Epithelial cell of esophagus (primary cell): ENCODE data around the gene UFD1.
"Not testable (repeated sequence)": the region's sequence is repeated elsewhere in the genome, so short reads cannot be mapped to it uniquely, and the experiment has no call there.

ENCODE experiments used
- DNase-seq: peaks from one replicate; pipeline ENCODE4 v3.0.0; 2010; ENCODE audit warnings: low read depth
- H3K4me3 ChIP-seq: 2 replicates; pipeline ENCODE4 v1.5.1; 2011; ENCODE audit warnings: mild to moderate bottlenecking, low read length, control low read depth
- TF ChIP-seq, protein P1 (sequence below): IDR thresholded peaks from 2 replicates; pipeline ENCODE4 v1.5.1; 2011; ENCODE audit warnings: low read depth, mild to moderate bottlenecking, low read length, control low read depth, inconsistent platforms; ENCODE audit not compliant: insufficient read depth; ENCODE audit errors: missing control alignments

UFD1 gene

DNA sequence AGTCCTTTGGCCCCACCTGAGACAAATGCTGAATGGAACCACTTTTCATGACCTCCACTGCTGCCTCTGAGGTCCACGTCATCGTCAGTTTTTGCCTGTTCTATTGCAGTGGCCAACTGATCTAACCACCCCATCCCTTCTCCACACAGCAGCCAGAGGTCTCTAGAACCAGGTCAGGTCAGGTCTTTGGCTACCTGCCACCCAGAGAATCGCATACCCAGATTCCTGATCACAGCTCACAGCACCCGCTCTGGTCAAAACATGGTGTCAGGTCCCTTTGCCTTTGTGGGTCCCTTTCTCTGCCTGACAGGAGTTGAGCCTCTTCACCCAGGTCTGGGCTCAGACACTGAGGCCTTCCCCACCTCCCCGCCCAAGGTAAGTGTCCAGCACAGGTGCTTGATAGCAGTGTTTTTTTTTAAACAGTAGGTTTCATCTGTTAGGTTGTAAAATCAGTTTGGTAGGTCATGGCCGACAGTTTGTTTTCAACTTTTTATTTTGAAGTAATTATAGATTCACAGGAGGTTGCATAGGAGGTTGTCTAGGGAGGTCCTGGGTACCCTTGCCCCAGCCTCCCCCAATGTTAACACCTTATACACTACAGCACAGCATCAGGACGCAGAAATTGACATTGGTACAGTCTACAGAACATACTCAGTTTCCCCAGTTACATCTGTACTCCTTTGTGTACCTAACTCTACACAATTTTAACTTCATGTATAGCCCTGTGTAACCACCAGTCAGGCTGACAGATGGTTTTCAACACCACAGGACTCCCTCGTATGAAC, 38.4 kb downstream of the UFD1 start:
- TF ChIP-seq, protein P1, sequence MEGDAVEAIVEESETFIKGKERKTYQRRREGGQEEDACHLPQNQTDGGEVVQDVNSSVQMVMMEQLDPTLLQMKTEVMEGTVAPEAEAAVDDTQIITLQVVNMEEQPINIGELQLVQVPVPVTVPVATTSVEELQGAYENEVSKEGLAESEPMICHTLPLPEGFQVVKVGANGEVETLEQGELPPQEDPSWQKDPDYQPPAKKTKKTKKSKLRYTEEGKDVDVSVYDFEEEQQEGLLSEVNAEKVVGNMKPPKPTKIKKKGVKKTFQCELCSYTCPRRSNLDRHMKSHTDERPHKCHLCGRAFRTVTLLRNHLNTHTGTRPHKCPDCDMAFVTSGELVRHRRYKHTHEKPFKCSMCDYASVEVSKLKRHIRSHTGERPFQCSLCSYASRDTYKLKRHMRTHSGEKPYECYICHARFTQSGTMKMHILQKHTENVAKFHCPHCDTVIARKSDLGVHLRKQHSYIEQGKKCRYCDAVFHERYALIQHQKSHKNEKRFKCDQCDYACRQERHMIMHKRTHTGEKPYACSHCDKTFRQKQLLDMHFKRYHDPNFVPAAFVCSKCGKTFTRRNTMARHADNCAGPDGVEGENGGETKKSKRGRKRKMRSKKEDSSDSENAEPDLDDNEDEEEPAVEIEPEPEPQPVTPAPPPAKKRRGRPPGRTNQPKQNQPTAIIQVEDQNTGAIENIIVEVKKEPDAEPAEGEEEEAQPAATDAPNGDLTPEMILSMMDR, result no peak

DNA sequence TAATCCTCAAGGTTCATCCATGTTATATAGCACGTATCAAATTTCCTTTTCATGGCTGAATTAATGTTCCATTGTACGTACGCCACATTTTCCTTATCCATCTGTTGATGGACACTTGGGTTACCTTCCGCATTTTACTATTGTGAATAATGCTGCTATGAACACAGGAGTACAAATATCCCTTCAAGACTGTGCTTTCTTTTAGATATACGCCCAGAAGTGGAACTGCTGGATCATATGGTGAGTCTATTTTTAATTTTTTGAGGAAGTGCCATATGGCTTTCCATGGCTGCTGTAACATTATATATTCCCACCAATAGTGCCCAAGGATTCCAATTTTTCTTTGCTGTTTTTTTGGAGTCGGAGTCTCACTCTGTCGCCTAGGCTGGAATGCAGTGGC, 40.7 kb downstream of the UFD1 start:
- H3K4me3 ChIP-seq, result no peak overlapping the region
- peak; percentile 37 for DNase-seq
- TF ChIP-seq, protein P1, result no peak

More for the DNA sequence above, 38.4 kb downstream of the UFD1 start:
- H3K4me3 ChIP-seq, result no peak overlapping the region
- no peak for DNase-seq

DNA sequence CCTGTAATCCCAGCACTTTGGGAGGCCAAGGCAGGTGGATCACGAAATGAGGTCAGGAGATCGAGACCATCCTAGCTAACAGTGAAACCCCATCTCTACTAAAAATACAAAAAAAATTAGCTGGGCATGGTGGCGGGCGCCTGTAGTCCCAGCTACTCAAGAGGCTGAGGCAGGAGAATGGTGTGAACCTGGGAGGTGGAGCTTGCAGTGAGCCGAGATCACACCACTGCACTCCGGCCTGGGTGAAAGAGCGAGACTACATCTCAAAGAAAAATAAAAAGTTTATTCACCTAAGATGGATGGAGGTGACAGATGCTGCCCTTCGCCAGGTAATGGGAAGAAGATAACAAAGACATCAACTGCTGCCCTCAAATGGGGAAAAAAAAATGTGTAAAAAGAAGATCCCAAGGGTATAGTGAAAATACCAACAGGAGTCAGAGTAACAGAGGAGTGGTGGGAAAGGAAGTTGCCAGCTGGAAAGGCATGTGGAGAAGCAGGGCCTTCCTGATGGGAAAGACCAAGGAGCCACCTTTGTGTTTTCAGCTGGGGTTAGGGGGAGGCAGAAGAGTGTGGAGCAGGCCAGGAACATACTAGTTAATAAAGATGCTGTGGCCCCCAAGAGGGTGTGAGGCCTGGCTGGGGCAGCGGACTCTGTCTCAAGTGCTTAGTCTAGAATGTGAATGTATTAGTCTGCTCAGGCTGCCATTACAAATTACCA, 42.4 kb downstream of the UFD1 start:
- DNase-seq, H3K4me3 ChIP-seq: not testable (repeated sequence)

DNA sequence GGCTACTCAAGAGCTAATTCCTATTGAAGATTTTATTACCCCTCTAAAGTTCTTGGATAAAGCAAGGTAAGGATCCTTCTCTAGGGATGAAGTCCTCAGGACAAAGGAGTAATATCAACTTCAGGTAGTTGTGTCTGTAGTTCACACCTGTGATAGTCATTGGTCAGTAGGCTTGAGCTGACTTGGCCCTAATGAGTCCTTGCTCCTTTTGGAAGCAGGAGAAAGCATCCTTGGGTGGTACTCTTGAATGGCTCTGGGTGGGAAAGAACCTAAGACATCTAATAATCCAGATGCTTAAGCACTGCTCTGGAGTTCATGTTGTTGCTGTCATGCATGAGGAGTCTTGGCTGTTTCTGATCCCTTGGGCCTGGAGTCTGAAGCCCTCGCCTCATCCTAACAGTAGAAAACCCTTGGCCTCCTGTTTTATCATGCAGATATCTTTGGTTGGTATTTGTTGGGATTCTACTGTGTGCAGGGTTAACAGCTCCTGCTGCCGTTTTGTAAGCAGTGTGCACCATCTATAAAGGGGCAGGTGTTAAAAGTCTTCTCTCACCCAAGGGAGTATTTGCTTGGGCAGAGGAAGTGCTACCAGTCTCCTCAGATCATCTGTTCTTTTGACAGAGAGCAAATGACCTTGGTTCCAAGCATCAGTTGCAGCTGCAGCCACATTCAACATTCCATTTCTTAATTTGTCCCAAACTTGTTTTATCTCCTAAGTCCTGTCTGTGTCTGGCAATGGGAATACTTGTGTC, 44.0 kb downstream of the UFD1 start:
- no peak for DNase-seq
- no peak overlapping the region for H3K4me3 ChIP-seq
- TF ChIP-seq, protein P1, result no peak

DNA sequence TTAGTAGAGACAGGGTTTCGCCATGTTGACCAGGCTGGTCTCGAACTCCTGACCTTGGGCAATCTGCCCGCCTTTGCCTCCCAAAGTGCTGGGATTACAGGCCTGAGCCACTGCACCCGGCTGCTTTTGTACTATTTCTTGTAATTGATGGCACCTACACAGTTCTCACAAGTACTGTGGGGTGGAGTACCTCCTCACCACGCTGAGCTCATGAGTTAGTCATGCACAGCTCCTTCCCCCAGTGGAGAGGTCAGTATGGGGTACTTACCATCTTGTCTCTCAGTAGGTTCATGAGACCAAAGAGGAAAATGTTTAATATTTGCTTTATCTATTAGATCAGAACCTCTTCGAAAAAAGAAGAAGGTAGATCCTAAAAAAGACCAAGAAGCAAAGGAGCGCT, 44.6 kb downstream of the UFD1 start:
- TF ChIP-seq, protein P1, result no peak
- no peak overlapping the region for H3K4me3 ChIP-seq
- no peak for DNase-seq

DNA sequence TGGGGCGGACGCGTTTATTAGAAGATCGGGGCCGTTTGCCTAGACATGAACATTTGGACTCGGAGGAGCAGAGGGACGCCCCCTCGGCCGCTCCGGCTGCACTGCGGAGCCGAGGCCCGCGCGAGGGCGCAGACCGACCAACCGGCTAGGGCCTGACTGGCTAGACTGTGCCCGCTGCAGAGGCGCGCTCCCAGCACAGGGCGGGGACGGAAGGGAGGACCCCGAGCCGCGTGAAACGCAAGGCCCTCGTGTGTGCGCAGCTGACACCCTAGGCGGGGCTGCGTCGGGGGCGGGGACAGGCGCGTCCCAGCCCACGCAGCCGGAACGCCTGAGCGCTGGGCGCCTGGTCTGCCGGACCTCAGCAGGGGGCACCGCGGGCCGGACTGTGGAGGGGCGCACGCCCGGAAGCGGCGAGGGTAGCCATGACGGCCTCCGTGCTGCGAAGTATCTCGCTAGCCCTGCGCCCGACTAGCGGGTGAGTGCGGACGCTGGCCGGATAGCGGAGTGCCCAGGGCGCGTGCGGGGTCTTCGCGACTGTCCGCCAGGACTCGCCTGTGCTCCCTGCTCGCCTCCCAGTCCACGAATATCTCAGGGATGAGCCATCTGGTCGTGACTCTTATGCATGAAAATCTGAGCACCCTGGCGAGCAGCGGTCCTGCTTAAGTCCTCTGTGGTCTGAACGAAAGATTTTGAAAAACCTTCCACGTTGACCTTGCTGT, 46.7 kb downstream of the UFD1 start, which contains the start of gene MRPL40:
TSS of gene MRPL40 (plus strand) at position 413 of the 719 bp plus-strand sequence. CDS start at position 423, 10 bp downstream.
- DNase-seq, result peak; percentile 96
- TF ChIP-seq, protein P1, result no peak
- H3K4me3 ChIP-seq, result peak within 1 kb of the TSS; percentile 94

DNA sequence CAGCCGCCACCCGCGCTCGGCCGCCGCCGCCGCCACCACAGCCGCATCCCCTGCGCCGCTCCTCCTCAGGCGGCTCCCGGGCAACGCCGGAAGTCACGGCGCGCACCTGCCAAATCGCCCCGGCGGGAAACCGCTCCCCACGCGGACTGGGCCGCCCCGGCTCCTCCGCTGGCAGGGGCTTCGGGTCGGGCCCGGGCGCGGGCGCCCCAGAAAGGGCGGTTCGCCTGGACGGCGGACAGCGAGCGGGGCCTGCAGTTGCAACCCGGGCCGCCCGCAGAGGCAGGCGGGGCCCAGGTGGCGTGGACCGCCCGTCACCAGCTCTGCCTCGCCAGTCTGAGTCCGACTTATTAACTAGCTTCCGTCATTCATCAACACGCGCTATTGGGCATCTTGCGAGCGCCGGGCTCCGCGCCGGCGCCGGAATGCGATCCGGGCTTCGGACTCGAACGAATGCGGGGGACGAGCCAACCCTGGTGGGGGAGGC, 47.3 kb downstream of the UFD1 start, which contains the start of gene HIRA:
TSS of gene HIRA (minus strand) at position 85 of the 484 bp plus-strand sequence. CDS start 257 bp downstream, outside the sequence.
- peak; percentile 83 for DNase-seq
- peak within 1 kb of the TSS; percentile 94 for H3K4me3 ChIP-seq
- TF ChIP-seq, protein P1, result no peak
